A549 treated with ZK216348 at 1 μM for 4 hours (cell line): Measurements from ENCODE around the gene IFRD2. TPM values are rescaled to one million over a fixed set of nuclear protein-coding genes. Genes with fewer than 3 reads are reported as not detected.

Experiments used
- total RNA-seq: library from RNA; stranded (reverse); fragments of 200-300 nt; extraction: Qiagen RNA extraction; gene quantifications from 5 replicates; pipeline ENCODE4 v1.2.3, GENCODE V29; 2022; ENCODE audit warnings: low read depth

Gene IFRD2
- 53.1 to 98.4 TPM (median 95.9 TPM) in 5 replicates for total RNA-seq

GRCh38 chr3:50292159-50293078, at the start of gene IFRD2:
Gene IFRD2 (minus strand): TSS chr3:50292429. CDS start chr3:50292274, 155 bp downstream.

GRCh38 chr3:50340448-50341329, 48.5 kb upstream of the IFRD2 start, which contains the start of gene RASSF1:
Gene RASSF1 (minus strand): TSS chr3:50340836. CDS start chr3:50340805, 31 bp downstream.

GRCh38 chr3:50327943-50328691, 35.9 kb upstream of the IFRD2 start, which contains the start of gene TUSC2:
Gene TUSC2 (minus strand): TSS chr3:50328223. CDS start chr3:50328099, 124 bp downstream.

GRCh38 chr3:50322386-50323091, 30.3 kb upstream of the IFRD2 start, which contains the start of gene HYAL2:
Gene HYAL2 (minus strand): TSS chr3:50322745. CDS start chr3:50320489, 2,256 bp downstream.

GRCh38 chr3:50303013-50303815, 11.0 kb upstream of the IFRD2 start, which contains the start of gene HYAL1:
Gene HYAL1 (minus strand): TSS chr3:50303574. CDS start chr3:50302956, 618 bp downstream.

GRCh38 chr3:50298836-50299637, 6.8 kb upstream of the IFRD2 start, which contains the start of the genes HYAL3 and NAA80:
Gene HYAL3 (minus strand): TSS chr3:50299405. CDS start chr3:50295602, 3,803 bp downstream.
Gene NAA80 (minus strand): TSS chr3:50299405. CDS start chr3:50297463, 1,942 bp downstream.

GRCh38 chr3:50278880-50279224, 13.4 kb downstream of the IFRD2 start, which contains the start of gene LSMEM2:
Gene LSMEM2 (plus strand): TSS chr3:50279087. CDS start chr3:50279114, 27 bp downstream.

GRCh38 chr3:50268703-50269451, 23.4 kb downstream of the IFRD2 start, which contains the start of gene SEMA3B:
Gene SEMA3B (plus strand): TSS chr3:50269147. CDS start chr3:50269241, 94 bp downstream.

Other genes starting within 250 kb of the IFRD2 start
- gene RBM5, start 203.5 kb downstream of the IFRD2 start, total RNA-seq: 30.4 to 44.1 TPM (median 37.3 TPM) in 5 replicates
- gene SEMA3F, start 137.1 kb downstream of the IFRD2 start, total RNA-seq: 8.6 to 16.4 TPM (median 14.0 TPM) in 5 replicates
- gene GNAT1, start 100.8 kb downstream of the IFRD2 start, total RNA-seq: 0.07 TPM in 1 of 5 replicates, not detected in the others
- gene SLC38A3, start 87.2 kb downstream of the IFRD2 start, total RNA-seq: 0.20 TPM in 1 of 5 replicates, not detected in the others
- gene GNAI2, start 56.2 kb downstream of the IFRD2 start, total RNA-seq: 33.0 to 49.5 TPM (median 48.7 TPM) in 5 replicates
- 4.7 to 9.6 TPM (median 7.3 TPM) in 5 replicates for gene SEMA3B, start 23.3 kb downstream of the IFRD2 start, total RNA-seq
- 0.14 TPM in 1 of 5 replicates, not detected in the others for gene LSMEM2, start 13.3 kb downstream of the IFRD2 start, total RNA-seq
- 5.7 to 11.3 TPM (median 8.8 TPM) in 5 replicates for gene HYAL3, start 7.0 kb upstream of the IFRD2 start, total RNA-seq
- gene NAA80, start 7.0 kb upstream of the IFRD2 start, total RNA-seq: 4.6 to 8.6 TPM (median 6.1 TPM) in 5 replicates
- 0.24 to 0.80 TPM (median 0.46 TPM) in 5 replicates for gene HYAL1, start 11.1 kb upstream of the IFRD2 start, total RNA-seq
- gene HYAL2, start 30.3 kb upstream of the IFRD2 start, total RNA-seq: 14.7 to 31.6 TPM (median 29.4 TPM) in 5 replicates
- 21.2 to 43.0 TPM (median 36.2 TPM) in 5 replicates for gene TUSC2, start 35.8 kb upstream of the IFRD2 start, total RNA-seq
- gene RASSF1, start 48.4 kb upstream of the IFRD2 start, total RNA-seq: 13.9 to 20.7 TPM (median 18.4 TPM) in 5 replicates
- gene ZMYND10, start 53.3 kb upstream of the IFRD2 start, total RNA-seq: 0.89 to 2.2 TPM (median 1.5 TPM) in 5 replicates
- 9.3 to 14.5 TPM (median 13.8 TPM) in 5 replicates for gene NPRL2, start 58.3 kb upstream of the IFRD2 start, total RNA-seq
- 11.9 to 22.1 TPM (median 18.8 TPM) in 5 replicates for gene CYB561D2, start 58.4 kb upstream of the IFRD2 start, total RNA-seq
- 27.9 to 52.4 TPM (median 47.5 TPM) in 5 replicates for gene TMEM115, start 67.1 kb upstream of the IFRD2 start, total RNA-seq
- gene CACNA2D2, start 211.2 kb upstream of the IFRD2 start, total RNA-seq: 0.15 to 0.69 TPM (median 0.66 TPM) in 5 replicates